Forelimb muscle (tissue), 1 donor: ENCODE measurements around the gene GOLGA8A. TPM values are rescaled to one million over a fixed set of nuclear protein-coding genes. Genes with fewer than 3 reads are reported as not detected.
"Not testable (repeated sequence)": the region's sequence is repeated elsewhere in the genome, so short reads cannot be mapped to it uniquely, and the experiment has no call there.

Source experiments
- DNase-seq: peaks from one replicate; pipeline ENCODE4 v3.0.0-alpha.2; 2013; ENCODE audit warnings: low read depth
- polyA plus RNA-seq: library from polyadenylated mRNA; unstranded; fragments of 120-200 nt; gene quantifications from one replicate; pipeline ENCODE4 v1.2.1, GENCODE V29; 2013; ENCODE audit not compliant: insufficient read length

The GOLGA8A gene
- polyA plus RNA-seq, 1 donor, result 66.0 TPM

- DNase-seq, result not testable (repeated sequence)
Observed at GRCh38 chr15:34408973-34409372, 28.6 kb downstream of the GOLGA8A start.

- DNase-seq, result not testable (repeated sequence)
Observed at GRCh38 chr15:34403899-34404298, 33.7 kb downstream of the GOLGA8A start.

- DNase-seq, result not testable (repeated sequence)
Observed at GRCh38 chr15:34403160-34403598, 34.4 kb downstream of the GOLGA8A start.

- not testable (repeated sequence) for DNase-seq
Observed at GRCh38 chr15:34397637-34398259, 39.9 kb downstream of the GOLGA8A start.

GRCh38 chr15:34392981-34393380, 44.6 kb downstream of the GOLGA8A start:
- not testable (repeated sequence) for DNase-seq

- DNase-seq, result not testable (repeated sequence)
Observed at GRCh38 chr15:34389594-34390086, 48.0 kb downstream of the GOLGA8A start.

Other genes starting within 250 kb of the GOLGA8A start
- gene KATNBL1, start 227.7 kb downstream of the GOLGA8A start, polyA plus RNA-seq, result 114 TPM
- 70.1 TPM for gene EMC4, start 212.8 kb downstream of the GOLGA8A start, polyA plus RNA-seq
- 19.1 TPM for gene SLC12A6, start 100.0 kb downstream of the GOLGA8A start, polyA plus RNA-seq
- gene NOP10, start 94.7 kb downstream of the GOLGA8A start, polyA plus RNA-seq, result 91.4 TPM
- not detected for gene NUTM1, start 94.5 kb downstream of the GOLGA8A start, polyA plus RNA-seq
- 34.9 TPM for gene LPCAT4, start 70.6 kb downstream of the GOLGA8A start, polyA plus RNA-seq
- gene GOLGA8B, start 145.8 kb upstream of the GOLGA8A start, polyA plus RNA-seq, result 35.1 TPM